Skeletal muscle satellite cell (primary cell): ENCODE data around the gene PPP2R5C.
"Not testable (repeated sequence)": the region's sequence is repeated elsewhere in the genome, so short reads cannot be mapped to it uniquely, and the experiment has no call there.

Source experiments
- H3K27me3 ChIP-seq: 2 replicates; pipeline ENCODE4 v1.7.0; 2013; ENCODE audit warnings: low read length; ENCODE audit not compliant: control insufficient read depth, insufficient read depth
- H3K36me3 ChIP-seq: 2 replicates; pipeline ENCODE4 v1.7.0; 2013; ENCODE audit warnings: mild to moderate bottlenecking, control low read depth, low read length; ENCODE audit not compliant: insufficient read depth
- H3K4me1 ChIP-seq: 2 replicates; pipeline ENCODE4 v1.7.0; 2013; ENCODE audit warnings: low read length; ENCODE audit not compliant: control insufficient read depth, insufficient read depth
- H3K4me2 ChIP-seq: 2 replicates; pipeline ENCODE4 v1.7.0; 2013; ENCODE audit warnings: mild to moderate bottlenecking, low read length
- H3K4me3 ChIP-seq: 2 replicates; pipeline ENCODE4 v1.7.0; 2013; ENCODE audit warnings: low read length
- H3K9ac ChIP-seq: 2 replicates; pipeline ENCODE4 v1.7.0; 2013; ENCODE audit warnings: mild to moderate bottlenecking, low read depth, low read length, moderate library complexity
- H3K9me3 ChIP-seq: replicated peaks from 2 replicates; pipeline ENCODE4 v1.7.0; 2013; ENCODE audit warnings: mild to moderate bottlenecking, control low read depth, low read length

The PPP2R5C gene

DNA sequence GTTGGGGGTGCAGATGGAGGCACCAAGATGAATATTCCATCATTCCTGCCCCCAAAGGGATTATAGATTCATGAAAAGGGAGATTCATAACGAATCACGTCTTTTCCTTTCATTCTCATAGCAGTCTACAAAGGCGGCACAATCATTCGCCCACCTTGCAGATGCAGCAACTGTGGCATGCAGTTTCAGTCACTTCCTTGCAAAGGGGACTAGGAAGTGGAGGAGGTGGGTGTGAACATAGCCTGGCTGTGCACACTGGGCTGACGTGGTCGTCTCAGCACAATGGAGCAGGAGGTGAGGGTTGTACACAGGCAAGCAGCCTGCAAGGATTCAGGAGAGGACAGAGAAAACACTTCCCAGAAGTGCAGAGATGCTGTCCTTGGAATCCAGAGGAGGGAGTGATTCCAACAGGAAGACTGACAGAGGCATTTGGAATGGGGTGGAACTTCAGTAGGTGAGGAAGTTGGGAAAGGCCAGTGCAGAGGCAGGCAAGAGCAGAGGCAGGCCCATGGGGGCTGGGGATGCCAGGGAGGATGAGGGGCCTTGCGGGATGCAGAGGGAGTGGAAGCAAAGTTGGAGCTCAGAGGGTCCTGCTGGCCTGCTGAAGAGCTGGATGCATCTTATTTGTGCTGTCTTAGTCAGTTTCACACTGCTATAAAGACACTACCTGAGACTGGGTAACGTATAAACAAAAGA lies 21.9 kb upstream of the PPP2R5C start:
- H3K4me3 ChIP-seq = no peak overlapping the region
- H3K4me2 ChIP-seq = no peak overlapping the region
- peaks cover 3% of the 10 kb centered on the region for H3K9me3 ChIP-seq
- H3K9ac ChIP-seq = no peak overlapping the region
- no peaks in the 10 kb centered on the region for H3K4me1 ChIP-seq
- H3K27me3 ChIP-seq = peaks cover 25% of the 10 kb centered on the region
- no peaks in the 10 kb centered on the region for H3K36me3 ChIP-seq

GRCh38 chr14:101740981-101741380 lies 20.5 kb upstream of the PPP2R5C start:
- Histone ChIP-seq H3K4me1 (no peaks in the 10 kb centered on the region), H3K9me3 (peaks cover 3% of the 10 kb centered on the region), H3K9ac (no peak overlapping the region), H3K4me2 (no peak overlapping the region), H3K27me3 (peaks cover 25% of the 10 kb centered on the region), H3K36me3 (no peaks in the 10 kb centered on the region), H3K4me3 (no peak overlapping the region)

- no peak overlapping the region for H3K4me2 ChIP-seq
- no peaks in the 10 kb centered on the region for H3K4me1 ChIP-seq
- H3K36me3 ChIP-seq = no peaks in the 10 kb centered on the region
- H3K27me3 ChIP-seq = peaks cover 11% of the 10 kb centered on the region
- H3K9me3 ChIP-seq = peaks cover 3% of the 10 kb centered on the region
- no peak overlapping the region for H3K4me3 ChIP-seq
- no peak overlapping the region for H3K9ac ChIP-seq
Measured at GRCh38 chr14:101743701-101744100, 17.8 kb upstream of the PPP2R5C start.

DNA sequence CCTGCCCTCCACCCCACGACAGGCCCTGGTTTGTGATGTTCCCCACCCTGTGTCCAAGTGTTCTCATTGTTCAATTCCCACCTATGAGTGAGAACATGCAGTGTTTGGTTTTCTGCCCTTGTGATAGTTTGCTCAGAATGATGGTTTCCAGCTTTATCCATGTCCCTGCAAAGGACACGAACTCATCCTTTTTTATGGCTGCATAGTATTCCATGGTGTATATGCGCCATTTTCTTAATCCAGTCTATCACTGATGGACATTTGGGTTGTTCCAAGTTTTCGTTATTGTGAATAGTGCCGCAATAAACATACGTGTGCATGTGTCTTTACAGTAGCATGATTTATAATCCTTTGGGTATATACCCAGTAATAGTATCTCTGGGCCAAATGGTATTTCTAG lies 17.1 kb upstream of the PPP2R5C start:
- H3K36me3 ChIP-seq = not testable (repeated sequence)

GRCh38 chr14:101749756-101750155 lies 11.8 kb upstream of the PPP2R5C start:
- H3K4me1 ChIP-seq, H3K9me3 ChIP-seq, H3K4me3 ChIP-seq, H3K9ac ChIP-seq, H3K4me2 ChIP-seq, H3K36me3 ChIP-seq: not testable (repeated sequence)
- peaks cover 52% of the 10 kb centered on the region for H3K27me3 ChIP-seq

More for the DNA sequence above, 17.1 kb upstream of the PPP2R5C start:
- H3K4me3 ChIP-seq, H3K4me2 ChIP-seq, H3K9ac ChIP-seq, H3K9me3 ChIP-seq, H3K4me1 ChIP-seq: not testable (repeated sequence)
- H3K27me3 ChIP-seq = peaks cover 11% of the 10 kb centered on the region

DNA sequence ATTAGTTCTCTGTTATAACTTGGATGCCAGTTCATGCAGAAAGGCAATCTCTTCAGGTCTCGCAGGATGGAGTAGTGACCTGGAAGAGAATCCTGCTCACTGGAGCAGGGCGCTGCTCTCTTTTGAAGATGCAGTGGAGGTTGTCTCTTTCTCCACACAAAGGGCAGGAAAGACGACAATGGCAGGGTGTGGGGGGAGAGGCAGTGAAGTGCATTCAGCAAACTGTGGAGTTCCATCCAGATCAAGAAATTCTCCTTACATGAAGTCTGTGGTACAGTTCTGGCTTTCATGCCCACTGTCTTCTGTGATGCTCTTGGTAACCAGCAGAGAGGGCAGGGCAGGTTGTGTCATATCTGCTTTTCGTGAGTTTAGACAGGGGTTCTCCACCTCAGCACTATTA lies 6.6 kb upstream of the PPP2R5C start:
- H3K4me1 ChIP-seq = peaks cover 2% of the 10 kb centered on the region
- H3K36me3 ChIP-seq = no peaks in the 10 kb centered on the region
- H3K9ac ChIP-seq = no peak overlapping the region
- H3K4me2 ChIP-seq = no peak overlapping the region
- peaks cover 89% of the 10 kb centered on the region for H3K27me3 ChIP-seq
- H3K4me3 ChIP-seq = no peak overlapping the region
- H3K9me3 ChIP-seq = no peaks in the 10 kb centered on the region

GRCh38 chr14:101755591-101756324 lies 5.8 kb upstream of the PPP2R5C start:
- H3K4me3 ChIP-seq = no peak overlapping the region
- H3K36me3 ChIP-seq = no peaks in the 10 kb centered on the region
- H3K9me3 ChIP-seq = no peaks in the 10 kb centered on the region
- H3K4me2 ChIP-seq = no peak overlapping the region
- H3K9ac ChIP-seq = no peak overlapping the region
- peaks cover 5% of the 10 kb centered on the region for H3K4me1 ChIP-seq
- H3K27me3 ChIP-seq = peaks cover 81% of the 10 kb centered on the region

DNA sequence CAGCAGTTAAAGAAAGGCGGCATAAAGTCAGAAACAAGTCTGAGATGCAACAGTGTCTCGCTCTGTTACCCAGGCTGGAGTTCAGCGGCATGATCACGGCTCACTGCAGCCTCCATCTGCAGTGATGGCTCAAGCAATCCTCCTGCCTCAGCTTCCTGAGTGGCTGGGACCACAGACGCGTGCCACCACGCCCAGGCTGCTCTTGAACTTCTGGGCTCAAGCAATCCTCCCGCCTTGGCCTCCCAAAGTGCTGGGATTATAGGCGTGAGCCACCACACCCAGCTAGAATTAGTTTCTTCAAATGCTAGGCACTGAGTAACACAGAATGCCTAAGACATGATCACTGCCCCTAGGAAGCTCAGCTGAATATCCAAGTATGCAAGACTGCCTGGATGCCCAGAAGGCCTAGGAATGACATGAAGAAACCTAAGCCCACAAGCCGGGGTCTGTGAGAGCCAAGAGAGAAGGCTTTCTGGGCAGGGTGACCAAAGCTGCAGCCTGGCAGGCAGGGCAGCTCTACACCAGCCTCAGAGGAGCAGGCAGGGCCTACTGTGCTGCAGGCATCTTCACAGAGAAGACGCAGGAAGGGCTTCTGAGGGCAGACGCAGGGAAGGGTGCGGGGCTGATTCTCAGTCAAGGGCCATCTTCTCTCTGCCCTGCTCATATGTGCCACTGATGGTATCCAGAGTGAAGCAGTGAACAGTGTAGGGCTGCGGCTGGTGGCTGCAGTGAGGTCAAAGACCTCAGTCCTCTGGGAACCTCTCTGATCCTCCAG lies 4.3 kb upstream of the PPP2R5C start:
- no peak overlapping the region for H3K9ac ChIP-seq
- H3K9me3 ChIP-seq = no peaks in the 10 kb centered on the region
- H3K4me2 ChIP-seq = no peak overlapping the region
- peaks cover 5% of the 10 kb centered on the region for H3K4me1 ChIP-seq
- H3K27me3 ChIP-seq = peaks cover 67% of the 10 kb centered on the region
- no peaks in the 10 kb centered on the region for H3K36me3 ChIP-seq
- no peak overlapping the region for H3K4me3 ChIP-seq

- peaks cover 5% of the 10 kb centered on the region for H3K4me1 ChIP-seq
- no peaks in the 10 kb centered on the region for H3K9me3 ChIP-seq
- H3K27me3 ChIP-seq = peaks cover 61% of the 10 kb centered on the region
- no peak overlapping the region for H3K9ac ChIP-seq
- no peak overlapping the region for H3K4me2 ChIP-seq
- no peaks in the 10 kb centered on the region for H3K36me3 ChIP-seq
- H3K4me3 ChIP-seq = no peak overlapping the region
Measured at GRCh38 chr14:101757839-101758211, 3.7 kb upstream of the PPP2R5C start.

GRCh38 chr14:101758913-101759593 lies 2.5 kb upstream of the PPP2R5C start:
- H3K9ac ChIP-seq = no peak overlapping the region
- H3K4me2 ChIP-seq = no peak overlapping the region
- no peak overlapping the region for H3K4me3 ChIP-seq
- H3K36me3 ChIP-seq = no peaks in the 10 kb centered on the region
- H3K4me1 ChIP-seq = peaks cover 5% of the 10 kb centered on the region
- no peaks in the 10 kb centered on the region for H3K9me3 ChIP-seq
- H3K27me3 ChIP-seq = peaks cover 50% of the 10 kb centered on the region
